COLO668 (cell line): ENCODE results near the gene SPTBN2.
"Not testable (repeated sequence)": the region's sequence is repeated elsewhere in the genome, so short reads cannot be mapped to it uniquely, and the experiment has no call there.

Experiments
- DNase-seq: peaks from one replicate; lab custom pipeline; 2025; ENCODE audit not compliant: unreplicated experiment; lab: John Stamatoyannopoulos, UW

The SPTBN2 gene

DNA sequence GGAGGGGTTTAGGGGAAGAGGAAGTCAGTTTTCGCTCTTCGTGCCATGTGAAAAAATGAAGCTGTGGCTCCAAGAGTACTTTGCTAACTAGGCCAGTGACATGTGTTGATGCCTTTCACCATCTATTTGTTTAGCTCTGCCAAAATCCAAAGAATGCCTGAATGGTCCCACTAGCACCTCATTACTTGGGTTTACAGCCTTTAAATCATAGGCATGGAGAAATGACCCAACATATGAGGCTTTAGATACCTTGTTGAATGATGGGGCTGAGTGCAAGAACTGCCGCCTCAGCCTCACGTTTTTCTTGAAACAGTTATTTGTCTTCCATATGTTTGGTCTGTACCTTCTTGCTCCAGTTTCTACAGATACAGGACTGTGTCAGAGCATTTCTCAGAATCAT is 82.2 kb downstream of the SPTBN2 start:
- no peak for DNase-seq

DNA sequence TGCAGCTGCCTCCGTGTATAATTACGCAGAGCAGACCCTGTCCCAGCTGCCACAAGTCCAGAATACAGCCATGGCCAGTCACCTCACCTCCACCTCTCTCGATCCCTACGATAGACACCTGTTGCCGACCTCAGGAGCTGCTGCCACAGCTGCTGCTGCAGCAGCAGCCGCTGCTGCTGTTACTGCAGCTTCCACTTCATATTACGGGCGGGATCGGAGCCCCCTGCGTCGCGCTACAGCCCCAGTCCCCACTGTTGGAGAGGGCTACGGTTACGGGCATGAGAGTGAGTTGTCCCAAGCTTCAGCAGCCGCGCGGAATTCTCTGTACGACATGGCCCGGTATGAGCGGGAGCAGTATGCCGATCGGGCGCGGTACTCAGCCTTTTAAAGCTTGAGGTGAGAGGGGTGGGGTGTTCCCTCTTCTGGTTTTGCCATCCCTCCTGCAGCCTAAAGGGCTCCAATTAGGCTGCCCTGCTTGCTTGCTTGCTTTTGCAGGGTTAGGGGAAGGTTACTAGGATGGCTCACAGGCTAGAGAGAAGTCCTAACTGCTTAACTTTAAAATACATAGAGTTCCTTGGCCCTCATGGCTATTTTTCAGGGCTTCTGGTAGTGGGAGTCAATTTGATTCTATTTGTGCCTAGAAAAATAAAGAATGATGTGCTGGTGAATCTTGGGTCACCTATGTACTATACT is 85.1 kb downstream of the SPTBN2 start:
- no peak for DNase-seq

DNA sequence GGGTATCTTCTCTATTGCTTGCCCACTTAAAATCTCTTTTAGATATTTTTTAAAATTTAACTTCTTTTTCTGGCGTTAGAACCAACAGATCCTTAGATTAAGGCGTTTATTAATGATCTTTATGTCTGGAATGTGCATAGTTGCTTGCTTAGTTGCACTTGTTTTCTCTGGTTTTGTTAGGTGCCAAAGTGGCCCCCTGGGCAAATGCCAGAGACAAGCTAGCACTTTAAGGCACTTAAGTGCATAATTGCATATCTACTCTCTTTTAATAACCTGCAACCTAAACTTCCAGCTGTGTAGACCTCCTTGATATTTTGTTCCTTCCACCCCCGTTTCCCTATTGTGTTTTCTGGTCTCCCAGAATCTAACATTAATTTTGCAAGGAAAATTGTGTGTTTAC is 87.2 kb downstream of the SPTBN2 start:
- DNase-seq: no peak

DNA sequence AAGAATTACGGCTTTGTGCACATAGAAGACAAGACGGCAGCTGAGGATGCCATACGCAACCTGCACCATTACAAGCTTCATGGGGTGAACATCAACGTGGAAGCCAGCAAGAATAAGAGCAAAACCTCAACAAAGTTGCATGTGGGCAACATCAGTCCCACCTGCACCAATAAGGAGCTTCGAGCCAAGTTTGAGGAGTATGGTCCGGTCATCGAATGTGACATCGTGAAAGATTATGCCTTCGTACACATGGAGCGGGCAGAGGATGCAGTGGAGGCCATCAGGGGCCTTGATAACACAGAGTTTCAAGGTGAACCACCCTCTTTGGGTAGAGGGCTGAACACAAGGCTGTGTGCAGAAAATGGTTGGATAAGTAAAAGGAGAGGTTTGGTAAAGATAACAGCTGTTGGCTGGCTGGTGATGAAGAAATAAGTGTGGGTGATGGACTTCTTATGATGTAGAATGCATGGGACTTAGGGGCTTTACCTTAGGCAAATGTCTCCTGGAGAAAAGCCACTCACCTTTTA is 89.1 kb downstream of the SPTBN2 start:
- not testable (repeated sequence) for DNase-seq

DNA sequence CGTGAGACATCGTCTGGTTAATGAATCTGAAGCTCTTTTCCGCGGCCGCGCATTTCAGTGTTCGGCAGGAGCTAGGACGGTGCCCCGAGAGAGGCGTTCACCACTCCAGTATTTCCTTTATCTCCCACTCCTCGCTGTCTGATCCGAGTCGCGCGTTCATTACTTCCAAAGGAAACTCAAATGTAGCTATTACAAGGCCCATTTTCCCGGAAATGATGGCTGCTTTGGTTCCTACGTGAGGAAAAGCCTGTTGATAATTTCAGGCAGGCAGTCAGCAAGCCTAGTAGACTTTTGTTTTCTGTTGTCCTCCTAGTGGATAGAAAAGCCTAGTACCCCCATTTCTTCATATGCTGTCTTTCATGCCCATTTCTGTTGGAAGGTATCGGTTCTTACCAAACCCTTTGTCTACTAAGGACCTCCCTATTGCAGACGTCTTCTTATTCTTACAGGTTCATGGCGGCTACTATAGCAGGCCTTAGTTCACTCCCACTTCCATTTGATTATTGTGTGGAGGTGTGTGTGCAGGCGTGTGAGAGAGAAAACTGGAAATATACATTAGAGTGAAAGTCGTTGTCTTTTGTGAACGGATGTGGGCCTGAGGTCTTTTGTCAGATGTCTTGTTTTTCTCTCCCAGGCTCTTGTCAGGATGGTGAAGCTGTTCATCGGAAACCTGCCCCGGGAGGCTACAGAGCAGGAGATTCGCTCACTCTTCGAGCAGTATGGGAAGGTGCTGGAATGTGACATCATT is 89.8 kb downstream of the SPTBN2 start:
- DNase-seq: peak; percentile 46

DNA sequence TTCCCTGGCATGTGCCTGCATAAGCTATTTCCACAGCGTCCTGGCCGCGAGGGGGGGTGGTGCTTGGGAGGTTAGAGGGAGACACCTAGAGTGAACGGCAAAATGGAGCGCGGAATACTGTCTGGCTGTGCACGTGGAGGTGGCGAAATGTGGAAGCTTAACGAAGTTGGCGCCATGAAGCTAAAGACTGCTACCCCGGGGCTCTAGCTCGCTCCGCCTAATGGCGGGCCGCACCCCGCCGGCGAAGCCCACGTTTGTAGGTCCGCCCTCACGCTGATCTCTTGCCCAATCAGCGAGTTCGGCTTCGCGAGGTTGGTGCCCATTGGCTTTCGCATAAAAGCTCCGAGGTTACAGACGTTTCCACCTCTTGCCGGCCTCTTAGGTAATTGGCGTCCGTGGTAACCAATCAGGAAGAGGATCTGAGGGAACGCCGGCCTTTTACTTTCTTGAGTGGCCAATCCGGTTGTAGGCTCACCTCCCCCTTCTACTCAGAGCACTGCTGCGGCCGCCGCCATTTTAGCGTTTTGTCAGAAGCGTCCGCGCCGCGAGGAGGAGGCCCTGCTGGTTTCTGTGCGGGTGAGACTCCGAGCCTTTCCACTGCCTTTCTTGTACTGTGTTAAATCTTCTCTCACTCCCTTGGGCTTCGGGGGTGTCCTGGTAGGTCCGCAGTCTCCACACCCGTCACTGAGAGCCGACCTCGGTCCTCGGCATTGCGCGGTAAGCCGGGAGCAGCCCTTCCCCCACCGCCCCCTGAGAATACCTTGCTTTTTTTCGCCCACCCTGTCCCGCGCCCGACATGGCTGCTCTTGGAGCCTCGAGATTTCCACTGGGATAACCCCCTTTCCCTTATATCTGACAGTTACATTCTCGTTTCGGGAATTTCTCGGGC is 90.6 kb downstream of the SPTBN2 start, which contains the start of gene RBM4:
Gene RBM4, plus strand, starts transcription at position 527 of the 889 bp plus-strand sequence. CDS start 1,009 bp downstream, outside the sequence.
- peak; percentile 98 for DNase-seq

DNA sequence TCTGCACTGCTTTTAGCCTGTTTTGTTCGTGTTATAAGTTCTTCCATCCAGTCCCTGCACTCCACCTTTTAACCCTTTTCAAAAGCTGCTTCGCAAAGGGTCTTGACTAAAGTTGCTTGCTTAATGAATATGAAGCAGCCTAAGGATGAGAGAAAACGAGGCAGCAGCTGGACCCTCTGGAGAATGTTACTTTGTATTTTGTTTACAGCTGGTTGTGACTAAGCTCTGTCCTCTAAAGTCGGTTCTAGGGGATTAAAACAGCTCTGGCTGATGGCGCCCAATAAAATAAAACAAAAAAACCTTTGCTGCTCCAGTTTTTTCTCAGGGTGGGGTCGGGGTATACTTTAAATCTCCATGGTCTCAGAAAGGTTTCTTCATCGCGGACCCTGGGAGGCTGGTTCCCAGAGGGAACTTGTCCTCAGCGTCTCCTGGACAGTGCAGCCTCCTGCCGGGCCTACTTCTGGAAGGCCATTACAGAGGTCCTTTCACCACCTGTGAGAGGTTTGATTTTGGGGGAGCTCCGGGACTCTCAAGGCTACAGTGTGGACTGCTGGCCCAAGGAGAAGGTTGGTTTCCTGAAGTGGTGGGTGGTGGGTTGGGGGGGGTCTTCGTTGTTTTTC is 91.3 kb downstream of the SPTBN2 start:
- peak; percentile 35 for DNase-seq

DNA sequence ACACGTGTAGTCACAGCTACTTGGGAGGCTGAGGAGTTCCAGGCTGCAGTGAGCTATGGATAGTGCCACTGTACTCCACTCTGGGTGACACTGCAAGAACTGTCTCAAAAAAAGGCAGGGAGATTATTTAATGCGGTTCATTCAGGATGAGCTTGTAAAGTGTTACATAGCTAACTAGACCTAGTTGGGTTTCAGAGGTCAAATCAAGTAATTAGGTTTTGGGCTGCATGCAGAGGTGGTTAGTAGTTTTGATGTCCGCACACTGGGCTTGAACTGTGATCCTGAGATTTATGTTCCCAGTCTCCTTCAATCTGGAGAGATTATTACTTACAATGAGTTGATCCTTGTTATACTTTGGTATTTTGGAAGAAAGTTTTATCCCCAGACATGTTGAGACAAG is 92.6 kb downstream of the SPTBN2 start:
- DNase-seq: no peak
